ENCODE data around the gene ZNF775.
A peak's percentile ranks its signal among the peaks of the same experiment; 100 is the strongest.

Gene ZNF775

GRCh38 chr7:150406567-150407421 is 27.7 kb downstream of the ZNF775 start:
- TF ChIP-seq CTCF (IDR thresholded peaks at IDR 0.05; ENCODE audit: extremely low read depth, insufficient read depth, missing control alignments), result no peak
- in situ Hi-C loops (cut with MboI; ENCODE audit: low pct_unique_long_range_greater_than_20kb, low sequenced_read_pairs, unreplicated experiment), result no loop called here
- peak; percentile 74 for DNase-seq (ENCODE audit: low spot score)

- no peak for DNase-seq (ENCODE audit: low spot score)
- in situ Hi-C loops (cut with MboI; ENCODE audit: low pct_unique_long_range_greater_than_20kb, low sequenced_read_pairs, unreplicated experiment), result no loop called here
- no peak for TF ChIP-seq CTCF (IDR thresholded peaks at IDR 0.05; ENCODE audit: extremely low read depth, insufficient read depth, missing control alignments)
Observed at GRCh38 chr7:150407588-150408392, 28.7 kb downstream of the ZNF775 start.

GRCh38 chr7:150408393-150409299 is 29.5 kb downstream of the ZNF775 start:
- in situ Hi-C loops (cut with MboI; ENCODE audit: low pct_unique_long_range_greater_than_20kb, low sequenced_read_pairs, unreplicated experiment), result no loop called here
- DNase-seq (ENCODE audit: low spot score), result peak; percentile 80
- TF ChIP-seq CTCF (IDR thresholded peaks at IDR 0.05; ENCODE audit: extremely low read depth, insufficient read depth, missing control alignments), result no peak

GRCh38 chr7:150409300-150410030 is 30.3 kb downstream of the ZNF775 start:
- no peak for DNase-seq (ENCODE audit: low spot score)
- in situ Hi-C loops (cut with MboI; ENCODE audit: low pct_unique_long_range_greater_than_20kb, low sequenced_read_pairs, unreplicated experiment), result no loop called here
- no peak for TF ChIP-seq CTCF (IDR thresholded peaks at IDR 0.05; ENCODE audit: extremely low read depth, insufficient read depth, missing control alignments)

- no peak for TF ChIP-seq CTCF (IDR thresholded peaks at IDR 0.05; ENCODE audit: extremely low read depth, insufficient read depth, missing control alignments)
- DNase-seq (ENCODE audit: low spot score), result no peak
- in situ Hi-C loops (cut with MboI; ENCODE audit: low pct_unique_long_range_greater_than_20kb, low sequenced_read_pairs, unreplicated experiment), result no loop called here
Observed at GRCh38 chr7:150410131-150410530, 31.0 kb downstream of the ZNF775 start.

Data from GM13977 (cell line).